Measurements from ENCODE around the gene SMAD6.
A peak's percentile ranks its signal among the peaks of the same experiment; 100 is the strongest.
"Not testable (repeated sequence)": the region's sequence is repeated elsewhere in the genome, so short reads cannot be mapped to it uniquely, and the experiment has no call there.

The SMAD6 gene

GRCh38 chr15:66684136-66684681, 17.8 kb upstream of the SMAD6 start:
- no peak for TF ChIP-seq CTCF (IDR thresholded peaks at IDR 0.05; ENCODE audit: low read depth, low read length)

GRCh38 chr15:66685638-66686150, 16.3 kb upstream of the SMAD6 start:
- TF ChIP-seq CTCF (IDR thresholded peaks at IDR 0.05; ENCODE audit: low read depth, low read length): 0 out of 2 replicates have a peak, but pooled peaks have one; percentile 14

More at GRCh38 chr15:66684136-66684681, 17.8 kb upstream of the SMAD6 start:
- H3K4me3 ChIP-seq (ENCODE audit: low read depth, low read length): no peak overlapping the region

GRCh38 chr15:66690912-66691311, 11.1 kb upstream of the SMAD6 start:
- H3K4me3 ChIP-seq (ENCODE audit: low read depth, low read length): not testable (repeated sequence)

More at GRCh38 chr15:66685638-66686150, 16.3 kb upstream of the SMAD6 start:
- H3K4me3 ChIP-seq (ENCODE audit: low read depth, low read length): no peak overlapping the region

- H3K4me3 ChIP-seq (ENCODE audit: low read depth, low read length): no peak overlapping the region
Observed at GRCh38 chr15:66691727-66692126, 10.3 kb upstream of the SMAD6 start.

GRCh38 chr15:66692391-66692790, 9.6 kb upstream of the SMAD6 start:
- H3K4me3 ChIP-seq (ENCODE audit: low read depth, low read length): no peak overlapping the region
- no peak for TF ChIP-seq CTCF (IDR thresholded peaks at IDR 0.05; ENCODE audit: low read depth, low read length)

More at GRCh38 chr15:66691727-66692126, 10.3 kb upstream of the SMAD6 start:
- no peak for TF ChIP-seq CTCF (IDR thresholded peaks at IDR 0.05; ENCODE audit: low read depth, low read length)

- no peak for TF ChIP-seq CTCF (IDR thresholded peaks at IDR 0.05; ENCODE audit: low read depth, low read length)
- H3K4me3 ChIP-seq (ENCODE audit: low read depth, low read length): no peak overlapping the region
Observed at GRCh38 chr15:66692808-66693596, 9.0 kb upstream of the SMAD6 start.

- TF ChIP-seq CTCF (IDR thresholded peaks at IDR 0.05; ENCODE audit: low read depth, low read length): no peak
- H3K4me3 ChIP-seq (ENCODE audit: low read depth, low read length): no peak overlapping the region
Observed at GRCh38 chr15:66696770-66697169, 5.3 kb upstream of the SMAD6 start.
